Loucy (cell line): ENCODE measurements around the gene FBLL1.
"Not testable (repeated sequence)": the region's sequence is repeated elsewhere in the genome, so short reads cannot be mapped to it uniquely, and the experiment has no call there.

Experiments
- H2AFZ ChIP-seq: fragments of 200-600 bp; sonication (generic); 2 replicates; pipeline ENCODE4 v1.6.0; 2016; ENCODE audit warnings: antibody characterized with exemption, mild to moderate bottlenecking, low read length, moderate library complexity
- H3F3A ChIP-seq: fragments of 200-600 bp; 2 replicates; pipeline ENCODE4 v1.6.0; 2016; ENCODE audit warnings: antibody characterized with exemption, low read depth, mild to moderate bottlenecking
- H3K27me3 ChIP-seq: fragments of 200-600 bp; sonication (generic); 2 replicates; pipeline ENCODE4 v1.6.1; 2014; ENCODE audit warnings: low read length, mild to moderate bottlenecking; ENCODE audit not compliant: insufficient read depth, poor library complexity, severe bottlenecking
- H3K36me3 ChIP-seq: fragments of 200-600 bp; sonication (generic); 2 replicates; pipeline ENCODE4 v1.6.1; 2016; ENCODE audit warnings: low read length; ENCODE audit not compliant: insufficient read depth
- H3K4me1 ChIP-seq: fragments of 200-600 bp; sonication (generic); 2 replicates; pipeline ENCODE4 v1.5.1; 2014; ENCODE audit warnings: low read length, mild to moderate bottlenecking; ENCODE audit not compliant: insufficient read depth, poor library complexity, severe bottlenecking
- H3K4me2 ChIP-seq: fragments of 200-600 bp; sonication (generic); 2 replicates; pipeline ENCODE4 v1.6.0; 2014; ENCODE audit warnings: antibody characterized with exemption, low read length, low read depth, mild to moderate bottlenecking; ENCODE audit not compliant: poor library complexity, severe bottlenecking
- H3K4me3 ChIP-seq: fragments of 200-600 bp; sonication (generic); 2 replicates; pipeline ENCODE4 v1.5.1; 2014; ENCODE audit warnings: low read length, mild to moderate bottlenecking, mixed read lengths; ENCODE audit not compliant: poor library complexity, severe bottlenecking
- H3K79me2 ChIP-seq: fragments of 200-600 bp; sonication (generic); 2 replicates; pipeline ENCODE4 v1.6.1; 2014; ENCODE audit warnings: low read length; ENCODE audit not compliant: insufficient read depth
- H3K9ac ChIP-seq: fragments of 200-600 bp; sonication (generic); 2 replicates; pipeline ENCODE4 v1.6.0; 2014; ENCODE audit warnings: mild to moderate bottlenecking, low read depth, low read length, moderate library complexity; ENCODE audit not compliant: poor library complexity, severe bottlenecking
- H3K9me2 ChIP-seq: fragments of 200-600 bp; sonication (generic); replicated peaks from 2 replicates; pipeline ENCODE4 v1.6.1; 2016; ENCODE audit warnings: low read depth, low read length, mixed read lengths
- H3K9me3 ChIP-seq: fragments of 200-600 bp; sonication (generic); 2 replicates; pipeline ENCODE4 v1.6.1; 2014; ENCODE audit warnings: mild to moderate bottlenecking, antibody characterized with exemption, low read length, low read depth; ENCODE audit not compliant: insufficient read depth
- H4K20me1 ChIP-seq: fragments of 200-600 bp; sonication (generic); 2 replicates; pipeline ENCODE4 v1.6.0; 2014; ENCODE audit warnings: antibody characterized with exemption, low read length, mild to moderate bottlenecking; ENCODE audit not compliant: insufficient read depth, poor library complexity, severe bottlenecking
- EZH2phosphoT487 ChIP-seq: fragments of 200-600 bp; IDR thresholded peaks from 2 replicates; pipeline ENCODE4 v1.6.1; 2018; ENCODE audit warnings: antibody characterized with exemption, mild to moderate bottlenecking, moderate library complexity, borderline replicate concordance
- TF ChIP-seq, protein P1 (sequence below): fragments of 200-600 bp; sonication (generic); conservative IDR thresholded peaks from 2 replicates; pipeline ENCODE4 v1.5.1; 2014; ENCODE audit warnings: mild to moderate bottlenecking, antibody characterized with exemption, low read length

The FBLL1 gene

DNA sequence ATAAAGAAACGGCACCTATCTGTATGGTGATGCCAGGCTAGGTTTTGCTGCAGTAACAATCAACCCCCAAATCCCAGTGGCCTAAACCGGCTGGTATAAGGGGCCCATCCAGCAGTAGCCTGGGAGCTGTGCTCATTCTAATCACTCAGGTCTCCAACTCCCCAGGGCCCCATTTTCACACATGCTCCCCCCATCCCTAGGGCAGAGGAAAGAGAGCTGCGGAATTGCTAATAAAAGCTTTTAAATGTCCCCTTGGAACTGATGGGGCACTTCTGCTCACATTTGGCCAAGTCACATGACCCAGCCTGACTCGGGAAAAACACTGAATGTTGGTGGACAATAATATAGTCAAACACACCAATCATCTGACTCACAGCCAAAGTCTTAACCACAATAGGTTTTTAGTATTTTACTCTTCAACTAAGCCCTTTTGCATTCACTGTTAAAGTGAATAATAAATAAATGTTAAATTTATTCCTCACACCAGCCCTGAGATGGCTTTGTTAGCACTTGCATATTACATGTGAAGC lies 1.6 kb downstream of the FBLL1 start:
- TF ChIP-seq EZH2phosphoT487: no peak
- TF ChIP-seq, protein P1, sequence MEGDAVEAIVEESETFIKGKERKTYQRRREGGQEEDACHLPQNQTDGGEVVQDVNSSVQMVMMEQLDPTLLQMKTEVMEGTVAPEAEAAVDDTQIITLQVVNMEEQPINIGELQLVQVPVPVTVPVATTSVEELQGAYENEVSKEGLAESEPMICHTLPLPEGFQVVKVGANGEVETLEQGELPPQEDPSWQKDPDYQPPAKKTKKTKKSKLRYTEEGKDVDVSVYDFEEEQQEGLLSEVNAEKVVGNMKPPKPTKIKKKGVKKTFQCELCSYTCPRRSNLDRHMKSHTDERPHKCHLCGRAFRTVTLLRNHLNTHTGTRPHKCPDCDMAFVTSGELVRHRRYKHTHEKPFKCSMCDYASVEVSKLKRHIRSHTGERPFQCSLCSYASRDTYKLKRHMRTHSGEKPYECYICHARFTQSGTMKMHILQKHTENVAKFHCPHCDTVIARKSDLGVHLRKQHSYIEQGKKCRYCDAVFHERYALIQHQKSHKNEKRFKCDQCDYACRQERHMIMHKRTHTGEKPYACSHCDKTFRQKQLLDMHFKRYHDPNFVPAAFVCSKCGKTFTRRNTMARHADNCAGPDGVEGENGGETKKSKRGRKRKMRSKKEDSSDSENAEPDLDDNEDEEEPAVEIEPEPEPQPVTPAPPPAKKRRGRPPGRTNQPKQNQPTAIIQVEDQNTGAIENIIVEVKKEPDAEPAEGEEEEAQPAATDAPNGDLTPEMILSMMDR: no peak
- Histone ChIP-seq H3F3A (no peaks in the 10 kb centered on the region), H3K4me1 (no peaks in the 10 kb centered on the region), H3K4me3 (no peak overlapping the region), H4K20me1 (no peaks in the 10 kb centered on the region), H3K9me3 (no peaks in the 10 kb centered on the region), H3K27me3 (no peaks in the 10 kb centered on the region), H3K4me2 (no peak overlapping the region), H3K36me3 (no peaks in the 10 kb centered on the region), H3K79me2 (no peaks in the 10 kb centered on the region), H3K9me2 (no peaks in the 10 kb centered on the region), H2AFZ (no peak overlapping the region), H3K9ac (no peak overlapping the region)

DNA sequence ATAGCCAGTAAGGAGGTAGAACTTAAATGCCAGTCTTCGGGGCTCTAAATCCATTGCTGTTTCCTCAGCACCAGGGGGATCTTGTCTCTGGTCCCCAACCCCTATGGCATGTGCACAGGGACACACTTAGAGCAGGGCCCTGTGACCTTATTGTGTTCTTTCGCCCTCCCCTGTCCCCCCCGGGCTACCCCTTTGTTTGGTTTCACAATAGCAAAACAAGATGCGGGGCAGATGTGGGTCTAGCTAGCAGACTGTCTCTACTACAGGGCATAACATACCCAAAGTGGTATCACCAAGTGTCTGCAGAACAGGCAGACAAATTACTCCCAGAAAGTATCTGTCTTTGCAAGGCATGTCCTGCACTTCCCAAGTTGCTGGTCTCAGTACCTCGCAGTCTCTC lies 2.1 kb downstream of the FBLL1 start:
- Histone ChIP-seq H3K9me2 (no peaks in the 10 kb centered on the region), H3K9ac (no peak overlapping the region), H3K36me3 (no peaks in the 10 kb centered on the region), H3K9me3 (no peaks in the 10 kb centered on the region), H4K20me1 (no peaks in the 10 kb centered on the region), H3K4me2 (no peak overlapping the region), H3K79me2 (no peaks in the 10 kb centered on the region), H3K4me1 (no peaks in the 10 kb centered on the region), H3K27me3 (no peaks in the 10 kb centered on the region), H3K4me3 (no peak overlapping the region), H3F3A (no peaks in the 10 kb centered on the region), H2AFZ (no peak overlapping the region)
- TF ChIP-seq, protein P1: no peak
- no peak for TF ChIP-seq EZH2phosphoT487

DNA sequence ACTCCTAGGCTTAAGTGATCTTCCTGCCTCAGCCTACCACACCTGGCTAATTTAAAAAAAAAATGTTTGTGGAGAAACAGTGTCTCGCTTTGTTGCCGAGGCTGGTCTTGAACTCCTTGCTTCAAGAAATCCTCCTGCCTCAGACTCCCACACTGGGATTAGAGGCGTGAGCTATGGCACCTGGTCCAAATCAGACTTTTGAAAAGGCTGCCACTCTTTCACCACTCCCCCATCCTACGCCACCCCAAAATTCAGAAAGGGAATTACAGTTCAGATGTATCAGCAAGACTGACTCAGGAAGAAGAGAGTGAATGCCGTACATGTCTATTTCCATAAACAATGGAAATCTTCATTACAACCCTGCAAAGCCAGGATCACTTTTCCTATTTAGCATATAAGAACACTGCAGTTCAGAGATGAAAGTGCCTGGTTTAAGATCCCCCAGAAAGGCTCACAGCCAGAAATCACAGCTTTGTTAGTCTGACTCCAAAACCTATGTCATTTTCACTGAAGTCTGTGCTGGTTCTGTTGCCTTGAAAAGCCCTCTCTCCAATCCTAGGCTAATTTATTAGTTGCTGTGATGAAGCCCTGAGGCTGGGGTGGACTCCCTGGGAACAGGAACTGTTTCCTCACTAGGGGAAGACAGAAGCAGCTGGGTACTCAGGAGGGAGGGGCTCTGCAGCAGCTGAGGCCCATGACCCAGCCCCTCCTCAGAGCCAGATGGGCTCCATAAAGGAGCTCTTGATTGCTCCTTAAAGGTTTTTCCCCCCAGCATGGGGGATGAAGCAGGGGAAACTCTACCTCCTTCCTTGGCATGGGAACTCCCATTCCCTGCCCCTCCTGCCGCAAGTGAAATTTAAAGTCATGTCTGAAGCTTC lies 3.1 kb downstream of the FBLL1 start:
- Histone ChIP-seq H4K20me1 (no peaks in the 10 kb centered on the region), H3K4me2 (no peak overlapping the region), H3K79me2 (no peaks in the 10 kb centered on the region), H3K4me1 (no peaks in the 10 kb centered on the region), H2AFZ (no peak overlapping the region), H3K36me3 (no peaks in the 10 kb centered on the region), H3K9ac (no peak overlapping the region), H3K9me3 (no peaks in the 10 kb centered on the region), H3K4me3 (no peak overlapping the region), H3K27me3 (no peaks in the 10 kb centered on the region), H3K9me2 (no peaks in the 10 kb centered on the region), H3F3A (no peaks in the 10 kb centered on the region)
- TF ChIP-seq, protein P1: no peak

DNA sequence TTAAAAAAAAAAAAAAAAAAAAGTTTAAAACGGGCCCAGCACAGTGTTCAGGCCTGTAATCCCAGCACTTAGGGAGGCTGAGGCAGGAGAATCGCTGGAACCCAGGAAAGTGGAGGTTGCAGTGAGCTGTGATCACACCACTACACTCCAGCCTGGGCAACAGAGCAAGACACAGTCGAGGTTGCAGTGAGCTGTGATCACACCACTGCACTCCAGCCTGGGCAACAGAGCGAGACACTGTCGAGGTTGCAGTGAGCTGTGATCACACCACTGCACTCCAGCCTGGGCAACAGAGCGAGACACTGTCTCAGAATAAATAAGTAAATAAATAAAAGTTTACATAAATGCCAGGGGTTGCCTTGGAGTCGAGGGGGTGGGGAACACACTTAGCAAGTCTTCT lies 5.2 kb downstream of the FBLL1 start:
- not testable (repeated sequence) for H3K79me2 ChIP-seq, H3K36me3 ChIP-seq, H3K27me3 ChIP-seq

More for the DNA sequence above, 5.2 kb downstream of the FBLL1 start:
- H4K20me1 ChIP-seq, H3K4me3 ChIP-seq, H2AFZ ChIP-seq, H3F3A ChIP-seq, H3K4me1 ChIP-seq, H3K4me2 ChIP-seq, H3K9me2 ChIP-seq, H3K9ac ChIP-seq, H3K9me3 ChIP-seq: not testable (repeated sequence)
